DOHH2 (cell line): ENCODE measurements around the gene TPSG1.

Experiments used
- CTCF ChIP-seq: fragments of 200-600 bp; sonication (generic); IDR thresholded peaks from one replicate; pipeline ENCODE4 v1.5.1; 2014; ENCODE audit warnings: antibody characterized with exemption, mild to moderate bottlenecking, low read depth, low read length; ENCODE audit not compliant: poor library complexity, severe bottlenecking
- EZH2phosphoT487 ChIP-seq: fragments of 200-600 bp; sonication (generic); IDR thresholded peaks from 2 replicates; pipeline ENCODE4 v1.6.1; 2017; ENCODE audit warnings: borderline replicate concordance, mild to moderate bottlenecking, antibody characterized with exemption, low read length, moderate library complexity, mixed read lengths

- TF ChIP-seq CTCF (no peak), EZH2phosphoT487 (no peak)
These were observed 41.8 kb downstream of the TPSG1 start for GRCh38 chr16:1182950-1183907.
